Aorta (tissue), 5 donors: ENCODE data around the gene FBXL12. TPM values are rescaled to one million over a fixed set of nuclear protein-coding genes. Genes with fewer than 3 reads are reported as not detected.

ENCODE experiments used
- ATAC-seq: fragments of 200-7000 bp; cut with Tn5 transposase; one replicate; pipeline ENCODE4 v1.9.1; 2022; ENCODE audit warnings: moderate library complexity; ENCODE audit not compliant: low FRiP score
- DNase-seq, 2 donors: peaks; one replicate each; pipeline ENCODE4 v3.0.0-alpha.2; 2020
- H3K27ac ChIP-seq, 2 donors: one replicate each; pipeline ENCODE4 v1.5.1; 2013; ENCODE audit warnings: low read length in 2 of 2, mild to moderate bottlenecking in 2 of 2, moderate library complexity in 2 of 2, control low read depth in 1 of 2, inconsistent platforms in 1 of 2, low read depth in 1 of 2
- H3K27me3 ChIP-seq, 2 donors: one replicate each; pipeline ENCODE4 v1.6.1; 2013; ENCODE audit warnings: control low read depth in 1 of 2, low read length in 1 of 2, mild to moderate bottlenecking in 1 of 2, moderate library complexity in 1 of 2; ENCODE audit not compliant: insufficient read depth in 2 of 2, control insufficient read depth in 1 of 2
- H3K36me3 ChIP-seq, 2 donors: one replicate each; pipeline ENCODE4 v1.6.1; 2013; ENCODE audit warnings: control low read depth in 1 of 2, low read length in 1 of 2, mild to moderate bottlenecking in 1 of 2; ENCODE audit not compliant: insufficient read depth in 2 of 2, control insufficient read depth in 1 of 2
- H3K4me1 ChIP-seq, 2 donors: one replicate each; pipeline ENCODE4 v1.6.1; 2013; ENCODE audit warnings: low read length in 2 of 2, control low read depth in 1 of 2, mild to moderate bottlenecking in 1 of 2, moderate library complexity in 1 of 2; ENCODE audit not compliant: insufficient read depth in 2 of 2, control insufficient read depth in 1 of 2
- H3K4me3 ChIP-seq, 2 donors: one replicate each; pipeline ENCODE4 v1.5.1; 2013; ENCODE audit warnings: low read length in 2 of 2, control low read depth in 1 of 2, mild to moderate bottlenecking in 1 of 2
- H3K9me3 ChIP-seq: one replicate; pipeline ENCODE4 v1.6.1; 2013; ENCODE audit warnings: mild to moderate bottlenecking, low read length; ENCODE audit not compliant: control insufficient read depth
- WGBS, 2 donors: extraction: QIAGEN DNeasy Blood & Tissue Kit; methylation state at CpG; one replicate each; pipeline ENCODE4 v1.1.7; 2013; 5-methylcytosine and 5-hydroxymethylcytosine counted together
- intact Hi-C, 2 donors: fragments of 100-400 bp; cut with DNase I; formaldehyde crosslinking; loops; one replicate each; pipeline versions ENCODE4 v1.14.2 to v1.15.0; 2022
- long read RNA-seq, 2 donors: library from polyadenylated mRNA; unstranded; transcript quantifications; one replicate each; pipeline ENCODE4 v2.0.0, GENCODE V29; 2020 to 2021
- polyA plus RNA-seq, 2 donors: library from polyadenylated mRNA; stranded (reverse); fragments of 200-250 nt; gene quantifications; one replicate each; pipeline ENCODE4 v1.2.3, GENCODE V29; 2013
- total RNA-seq, 2 donors: library from RNA; stranded (reverse); fragmentation: NEBNext Ultra II Directional; extraction: Animal tissue kit (Norgen Biotek cat#: 25700); gene quantifications; one replicate each; pipeline ENCODE4 v1.2.1, GENCODE V29; 2021
- donor health status: healthy with polysubstance abuse.
- donor health status: Bipolar disorder and iron deficiency.
- donor health status: DM: no; HTN: no; CAD: no.
- donor health status: DM: no; HTN: no; CAD: no.
- donor health status: DM: yes; HTN: yes; CAD: no.

FBXL12 gene
- total RNA-seq (10 to 100 TPM; 29.1 to 29.8 TPM), polyA plus RNA-seq (10 to 100 TPM; 11.3 to 43.5 TPM)
- long read RNA-seq, donor 1, transcript FBXL12-205 (2 exons, 1,736 nt) = minor isoform, 9 of 132 reads
- long read RNA-seq, donor 1, transcript FBXL12-201 (3 exons, 1,852 nt) = major isoform, 59 of 132 reads
- long read RNA-seq, donor 1, transcript FBXL12-208 (4 exons, 1,920 nt) = minor isoform, 9 of 132 reads
- long read RNA-seq, donor 1, transcript FBXL12-206 (3 exons, 1,843 nt) = minor isoform, 25 of 132 reads
- long read RNA-seq, donor 1, partial matches to known transcripts = 10 of 132 reads
- long read RNA-seq, donor 1, other reads (novel, unspliced or antisense) = 5 of 132 reads
- long read RNA-seq, donor 2, transcript FBXL12-201 (3 exons, 1,852 nt) = major isoform, 5 of 18 reads
- long read RNA-seq, donor 2, partial matches to known transcripts = 0 of 18 reads
- long read RNA-seq, donor 2, other reads (novel, unspliced or antisense) = 8 of 18 reads

- Histone ChIP-seq H3K27me3 (no peaks in the 10 kb centered on the region), H3K36me3 (no peaks in the 10 kb centered on the region), H3K4me1 (no peaks in the 10 kb centered on the region), H3K4me3 (peak within 1 kb of the TSS; percentile 77 to 88), H3K27ac (peak within 1 kb of the TSS in 1 of 2 donors; percentile 65), H3K9me3 (no peaks in the 10 kb centered on the region)
- 0 to 1% methylated on average over 72 to 82 of the region's 82 CpGs for WGBS, 2 donors
- ATAC-seq = peak; percentile 98
- intact Hi-C loops = loop anchor here (1.0 to 2.0 kb wide), 2 partner anchors 26 to 27 kb away; no protein-coding TSS in a partner anchor
- peak; percentile 100 for DNase-seq
Observed at GRCh38 chr19:9818734-9819595, at the start of gene FBXL12. Gene FBXL12, minus strand, starts transcription at chr19:9819079. Its CDS starts 266 bp downstream, at chr19:9818813.

GRCh38 chr19:9865732-9866501, 47.0 kb upstream of the FBXL12 start:
- intact Hi-C loops = no loop called here
- H3K27me3 ChIP-seq = no peaks in the 10 kb centered on the region
- H3K36me3 ChIP-seq = no peaks in the 10 kb centered on the region
- H3K4me1 ChIP-seq = no peaks in the 10 kb centered on the region
- no peak for DNase-seq
- no peaks in the 10 kb centered on the region for H3K9me3 ChIP-seq
- H3K4me3 ChIP-seq = no peak overlapping the region
- 70 to 73% methylated on average over 16 of the region's 16 CpGs for WGBS, 2 donors
- ATAC-seq = no peak
- no peak overlapping the region for H3K27ac ChIP-seq

- no peaks in the 10 kb centered on the region for H3K9me3 ChIP-seq
- no peaks in the 10 kb centered on the region for H3K36me3 ChIP-seq
- no peak for ATAC-seq
- no peaks in the 10 kb centered on the region for H3K4me1 ChIP-seq
- no peaks in the 10 kb centered on the region for H3K27me3 ChIP-seq
- 78 to 83% methylated on average over 5 of the region's 5 CpGs for WGBS, 2 donors
- intact Hi-C loops = no loop called here
- no peak overlapping the region for H3K4me3 ChIP-seq
- no peak for DNase-seq
- H3K27ac ChIP-seq = no peak overlapping the region
Observed at GRCh38 chr19:9863759-9864158, 44.9 kb upstream of the FBXL12 start.

- 81 to 89% methylated on average over 4 of the region's 4 CpGs for WGBS, 2 donors
- no peak for ATAC-seq
- no peak for DNase-seq
- Histone ChIP-seq H3K4me3 (no peak overlapping the region), H3K27ac (no peak overlapping the region), H3K4me1 (no peaks in the 10 kb centered on the region), H3K36me3 (no peaks in the 10 kb centered on the region), H3K9me3 (no peaks in the 10 kb centered on the region), H3K27me3 (no peaks in the 10 kb centered on the region)
- intact Hi-C loops = no loop called here
Observed at GRCh38 chr19:9862938-9863337, 44.1 kb upstream of the FBXL12 start.

- Histone ChIP-seq H3K27ac (no peak overlapping the region), H3K4me1 (no peaks in the 10 kb centered on the region), H3K36me3 (no peaks in the 10 kb centered on the region), H3K4me3 (no peak overlapping the region), H3K9me3 (no peaks in the 10 kb centered on the region), H3K27me3 (no peaks in the 10 kb centered on the region)
- no peak for DNase-seq
- 96 to 100% methylated on average over 1 of the region's 1 CpG for WGBS, 2 donors
- intact Hi-C loops = no loop called here
- ATAC-seq = no peak
Observed at GRCh38 chr19:9861503-9861902, 42.6 kb upstream of the FBXL12 start.

GRCh38 chr19:9860407-9860806, 41.5 kb upstream of the FBXL12 start:
- Histone ChIP-seq H3K4me3 (no peak overlapping the region), H3K9me3 (no peaks in the 10 kb centered on the region), H3K4me1 (no peaks in the 10 kb centered on the region), H3K27me3 (no peaks in the 10 kb centered on the region), H3K36me3 (no peaks in the 10 kb centered on the region), H3K27ac (no peak overlapping the region)
- DNase-seq (no peak), ATAC-seq (no peak)
- 89 to 92% methylated on average over 8 of the region's 8 CpGs for WGBS, 2 donors
- intact Hi-C loops = no loop called here

- intact Hi-C loops = no loop called here
- Histone ChIP-seq H3K9me3 (no peaks in the 10 kb centered on the region), H3K4me3 (no peak overlapping the region), H3K36me3 (no peaks in the 10 kb centered on the region), H3K27ac (no peak overlapping the region), H3K4me1 (no peaks in the 10 kb centered on the region), H3K27me3 (no peaks in the 10 kb centered on the region)
- no peak for ATAC-seq
- no peak for DNase-seq
Observed at GRCh38 chr19:9858766-9859165, 39.9 kb upstream of the FBXL12 start.

- intact Hi-C loops = no loop called here
- Histone ChIP-seq H3K27ac (no peak overlapping the region), H3K9me3 (no peaks in the 10 kb centered on the region), H3K4me3 (no peak overlapping the region), H3K27me3 (no peaks in the 10 kb centered on the region), H3K4me1 (no peaks in the 10 kb centered on the region), H3K36me3 (no peaks in the 10 kb centered on the region)
- no peak for DNase-seq
- 91% methylated on average over 10 of the region's 10 CpGs for WGBS, 2 donors
- ATAC-seq = no peak
Observed at GRCh38 chr19:9857920-9858746, 39.3 kb upstream of the FBXL12 start.
